SU-DHL-6 (cell line): ENCODE results near the gene PDE4D.

Experiments
- H2AFZ ChIP-seq: fragments of 200-600 bp; sonication (generic); 2 replicates; pipeline ENCODE4 v1.6.1; 2014; ENCODE audit warnings: low read depth, mild to moderate bottlenecking, moderate library complexity, mixed read lengths, antibody characterized with exemption, low read length; ENCODE audit not compliant: severe bottlenecking
- H3F3A ChIP-seq: fragments of 200-600 bp; shearing (Covaris generic); 2 replicates; pipeline ENCODE4 v1.6.0; 2016; ENCODE audit warnings: antibody characterized with exemption, mild to moderate bottlenecking; ENCODE audit not compliant: insufficient read depth
- H3K27ac ChIP-seq: fragments of 200-600 bp; sonication (generic); 2 replicates; pipeline ENCODE4 v1.5.1; 2016; ENCODE audit warnings: low read depth, mild to moderate bottlenecking, low read length, moderate library complexity, mixed read lengths
- H3K27me3 ChIP-seq: fragments of 200-600 bp; sonication (generic), shearing (Covaris generic); 2 replicates; pipeline ENCODE4 v1.6.0; 2014; ENCODE audit warnings: mild to moderate bottlenecking, low read length
- H3K36me3 ChIP-seq: fragments of 200-600 bp; sonication (generic); 2 replicates; pipeline ENCODE4 v1.6.1; 2014; ENCODE audit warnings: mild to moderate bottlenecking, low read length, mixed read lengths
- H3K4me2 ChIP-seq: fragments of 300-600, 200-600 bp; shearing (Covaris generic), sonication (generic); 2 replicates; pipeline ENCODE4 v1.6.0; 2014; ENCODE audit warnings: low read length, low read depth, mild to moderate bottlenecking; ENCODE audit not compliant: poor library complexity, severe bottlenecking
- H3K4me3 ChIP-seq: fragments of 200-600 bp; sonication (generic); 2 replicates; pipeline ENCODE4 v1.5.1; 2014; ENCODE audit warnings: antibody characterized with exemption, low read length, mild to moderate bottlenecking, mixed read lengths; ENCODE audit not compliant: insufficient read depth, poor library complexity, severe bottlenecking
- H3K79me2 ChIP-seq: fragments of 200-600 bp; sonication (generic); 2 replicates; pipeline ENCODE4 v1.6.1; 2014; ENCODE audit warnings: mild to moderate bottlenecking, low read length, moderate library complexity; ENCODE audit not compliant: insufficient read depth
- H3K9ac ChIP-seq: fragments of 200-600 bp; sonication (generic); 2 replicates; pipeline ENCODE4 v1.7.0; 2014; ENCODE audit warnings: mild to moderate bottlenecking, low read length
- H3K9me2 ChIP-seq: fragments of 200-600 bp; sonication (generic); replicated peaks from 2 replicates; pipeline ENCODE4 v1.6.1; 2014; ENCODE audit warnings: low read length; ENCODE audit not compliant: insufficient read depth
- H3K9me3 ChIP-seq: fragments of 200-600 bp; sonication (generic); 2 replicates; pipeline ENCODE4 v1.6.1; 2014; ENCODE audit warnings: low read length, mixed read lengths; ENCODE audit not compliant: insufficient read depth
- H4K20me1 ChIP-seq: fragments of 200-600 bp; sonication (generic); 2 replicates; pipeline ENCODE4 v1.6.1; 2014; ENCODE audit warnings: low read depth, mild to moderate bottlenecking, antibody characterized with exemption, low read length, moderate library complexity, mixed read lengths
- EZH2phosphoT487 ChIP-seq: fragments of 200-600 bp; sonication (generic), shearing (Covaris generic); conservative IDR thresholded peaks from 2 replicates; pipeline ENCODE4 v1.6.1; 2018; ENCODE audit warnings: mild to moderate bottlenecking, antibody characterized with exemption, low read length, moderate library complexity, mixed read lengths
- TF ChIP-seq, protein P1 (sequence below): fragments of 200-600 bp; sonication (generic); IDR thresholded peaks from one replicate; pipeline ENCODE4 v1.5.1; 2017; ENCODE audit warnings: antibody characterized with exemption, mild to moderate bottlenecking, low read length, moderate library complexity; ENCODE audit not compliant: insufficient read depth, poor library complexity, severe bottlenecking

The PDE4D gene

DNA sequence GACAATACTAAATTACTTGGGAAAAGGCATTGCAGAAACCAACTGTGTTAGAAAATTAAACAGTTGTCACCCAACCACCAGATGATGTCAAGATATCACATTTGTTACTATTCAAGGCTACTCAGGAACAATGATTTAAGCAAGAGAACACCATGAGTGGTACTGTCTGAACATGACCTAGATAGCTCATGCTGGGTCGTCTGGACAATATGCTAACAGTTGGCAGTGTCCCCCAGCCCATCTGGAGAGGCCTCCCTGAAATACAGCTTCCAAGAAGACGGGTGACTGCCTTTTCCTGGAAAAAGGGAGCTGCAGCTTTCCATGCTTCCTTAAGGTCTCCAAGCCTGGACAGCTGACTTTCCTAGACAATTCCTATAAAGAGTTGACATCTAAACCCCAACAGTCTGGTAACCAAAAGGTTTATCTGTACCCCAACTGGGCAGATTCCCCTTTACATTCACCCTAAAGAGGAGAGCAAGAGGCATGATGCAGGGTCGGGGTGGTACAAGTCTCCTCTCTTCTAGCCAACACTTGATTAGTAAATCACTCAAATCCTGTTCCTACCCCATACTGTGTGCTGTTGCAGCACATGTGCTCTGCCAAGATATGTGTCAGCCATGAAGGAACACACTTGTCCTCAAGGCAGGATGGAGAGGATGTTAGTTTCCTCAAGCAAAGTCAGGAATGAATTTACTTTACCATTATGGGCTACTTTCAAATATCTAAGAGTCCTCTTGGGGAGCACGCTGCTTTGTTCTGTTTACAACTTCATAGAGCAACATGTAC, 433.0 kb downstream of the PDE4D start:
- Histone ChIP-seq H3K27me3 (no peaks in the 10 kb centered on the region), H4K20me1 (no peaks in the 10 kb centered on the region), H3K9me2 (no peaks in the 10 kb centered on the region), H3F3A (no peaks in the 10 kb centered on the region), H3K9ac (no peak overlapping the region), H3K4me3 (no peak overlapping the region), H3K27ac (no peak overlapping the region), H2AFZ (no peak overlapping the region), H3K9me3 (no peaks in the 10 kb centered on the region), H3K36me3 (no peaks in the 10 kb centered on the region), H3K4me2 (no peak overlapping the region), H3K79me2 (no peaks in the 10 kb centered on the region)
- TF ChIP-seq EZH2phosphoT487, result no peak

DNA sequence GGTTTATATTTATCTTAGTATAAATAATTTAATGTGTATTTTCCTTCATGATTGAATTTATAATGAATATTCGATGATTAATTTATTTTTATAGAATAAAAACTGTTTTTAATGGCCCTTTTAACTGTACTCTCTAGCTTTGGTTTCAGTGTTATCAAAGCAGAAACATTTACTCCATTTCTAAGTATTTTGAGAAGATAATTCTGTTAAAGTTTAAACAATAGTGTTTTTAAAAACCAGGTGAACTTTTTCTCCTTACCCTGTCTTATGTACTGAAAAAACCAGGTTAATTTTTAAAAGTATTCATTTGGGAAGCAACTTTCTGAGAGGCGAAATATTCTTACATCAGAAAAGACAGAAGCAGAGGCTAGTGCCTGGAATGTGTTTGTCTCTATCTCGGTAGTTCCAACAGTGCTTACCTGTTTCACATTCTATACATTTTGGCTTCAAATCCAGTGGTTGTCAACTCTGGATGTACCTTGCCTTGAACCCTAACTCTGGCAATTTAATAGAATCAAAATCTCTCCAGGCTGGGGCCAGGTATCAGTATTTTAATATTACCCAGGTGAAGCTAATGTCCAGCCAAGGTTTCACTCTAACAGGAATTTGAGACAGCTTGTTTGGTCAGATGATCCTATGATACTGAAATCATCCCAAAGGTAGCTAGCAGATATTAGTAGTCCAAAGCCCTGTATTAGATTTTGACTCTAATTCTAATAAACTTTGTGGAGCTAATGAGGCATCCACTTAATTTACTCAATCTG, 434.4 kb downstream of the PDE4D start:
- Histone ChIP-seq H2AFZ (no peak overlapping the region), H3K9ac (no peak overlapping the region), H3K9me3 (no peaks in the 10 kb centered on the region), H3K9me2 (no peaks in the 10 kb centered on the region), H3K27ac (no peak overlapping the region), H4K20me1 (no peaks in the 10 kb centered on the region), H3K4me3 (no peak overlapping the region), H3K79me2 (no peaks in the 10 kb centered on the region), H3K4me2 (no peak overlapping the region), H3F3A (no peaks in the 10 kb centered on the region), H3K36me3 (no peaks in the 10 kb centered on the region), H3K27me3 (no peaks in the 10 kb centered on the region)
- TF ChIP-seq, protein P1, sequence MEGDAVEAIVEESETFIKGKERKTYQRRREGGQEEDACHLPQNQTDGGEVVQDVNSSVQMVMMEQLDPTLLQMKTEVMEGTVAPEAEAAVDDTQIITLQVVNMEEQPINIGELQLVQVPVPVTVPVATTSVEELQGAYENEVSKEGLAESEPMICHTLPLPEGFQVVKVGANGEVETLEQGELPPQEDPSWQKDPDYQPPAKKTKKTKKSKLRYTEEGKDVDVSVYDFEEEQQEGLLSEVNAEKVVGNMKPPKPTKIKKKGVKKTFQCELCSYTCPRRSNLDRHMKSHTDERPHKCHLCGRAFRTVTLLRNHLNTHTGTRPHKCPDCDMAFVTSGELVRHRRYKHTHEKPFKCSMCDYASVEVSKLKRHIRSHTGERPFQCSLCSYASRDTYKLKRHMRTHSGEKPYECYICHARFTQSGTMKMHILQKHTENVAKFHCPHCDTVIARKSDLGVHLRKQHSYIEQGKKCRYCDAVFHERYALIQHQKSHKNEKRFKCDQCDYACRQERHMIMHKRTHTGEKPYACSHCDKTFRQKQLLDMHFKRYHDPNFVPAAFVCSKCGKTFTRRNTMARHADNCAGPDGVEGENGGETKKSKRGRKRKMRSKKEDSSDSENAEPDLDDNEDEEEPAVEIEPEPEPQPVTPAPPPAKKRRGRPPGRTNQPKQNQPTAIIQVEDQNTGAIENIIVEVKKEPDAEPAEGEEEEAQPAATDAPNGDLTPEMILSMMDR, result no peak
- TF ChIP-seq EZH2phosphoT487, result no peak

DNA sequence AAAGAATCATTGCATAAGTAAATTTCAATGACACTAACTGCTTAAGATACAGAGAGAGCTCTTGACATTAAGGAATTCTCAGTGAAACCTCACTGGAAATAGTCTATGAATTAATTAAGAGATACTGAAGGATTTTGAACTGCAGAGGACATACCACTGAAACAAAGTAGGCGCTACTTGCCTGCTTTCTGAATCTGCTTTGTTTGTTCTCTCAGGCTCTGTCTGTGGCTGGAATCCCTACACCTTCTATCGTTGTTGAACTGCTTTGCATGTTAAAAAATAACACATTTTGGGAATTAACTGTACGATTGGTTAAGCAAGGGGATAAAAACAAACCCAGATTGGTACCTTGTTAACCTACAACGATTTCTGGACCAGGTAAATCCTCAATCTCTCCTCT, 435.2 kb downstream of the PDE4D start:
- Histone ChIP-seq H3K79me2 (no peaks in the 10 kb centered on the region), H3K36me3 (no peaks in the 10 kb centered on the region), H3K9me3 (no peaks in the 10 kb centered on the region), H3K9ac (no peak overlapping the region), H3K27me3 (no peaks in the 10 kb centered on the region), H3F3A (no peaks in the 10 kb centered on the region), H3K27ac (no peak overlapping the region), H3K9me2 (no peaks in the 10 kb centered on the region), H2AFZ (no peak overlapping the region), H3K4me2 (no peak overlapping the region), H3K4me3 (no peak overlapping the region), H4K20me1 (no peaks in the 10 kb centered on the region)
- TF ChIP-seq, protein P1, result no peak
- no peak for TF ChIP-seq EZH2phosphoT487
